Loucy (cell line): ENCODE measurements around the gene CFAP97D2.
"Not testable (repeated sequence)": the region's sequence is repeated elsewhere in the genome, so short reads cannot be mapped to it uniquely, and the experiment has no call there.

Source experiments
- H2AFZ ChIP-seq: fragments of 200-600 bp; sonication (generic); 2 replicates; pipeline ENCODE4 v1.6.0; 2016; ENCODE audit warnings: antibody characterized with exemption, mild to moderate bottlenecking, low read length, moderate library complexity
- H3F3A ChIP-seq: fragments of 200-600 bp; 2 replicates; pipeline ENCODE4 v1.6.0; 2016; ENCODE audit warnings: antibody characterized with exemption, low read depth, mild to moderate bottlenecking
- H3K27me3 ChIP-seq: fragments of 200-600 bp; sonication (generic); 2 replicates; pipeline ENCODE4 v1.6.1; 2014; ENCODE audit warnings: low read length, mild to moderate bottlenecking; ENCODE audit not compliant: insufficient read depth, poor library complexity, severe bottlenecking
- H3K36me3 ChIP-seq: fragments of 200-600 bp; sonication (generic); 2 replicates; pipeline ENCODE4 v1.6.1; 2016; ENCODE audit warnings: low read length; ENCODE audit not compliant: insufficient read depth
- H3K4me1 ChIP-seq: fragments of 200-600 bp; sonication (generic); 2 replicates; pipeline ENCODE4 v1.5.1; 2014; ENCODE audit warnings: low read length, mild to moderate bottlenecking; ENCODE audit not compliant: insufficient read depth, poor library complexity, severe bottlenecking
- H3K4me2 ChIP-seq: fragments of 200-600 bp; sonication (generic); 2 replicates; pipeline ENCODE4 v1.6.0; 2014; ENCODE audit warnings: antibody characterized with exemption, low read length, low read depth, mild to moderate bottlenecking; ENCODE audit not compliant: poor library complexity, severe bottlenecking
- H3K4me3 ChIP-seq: fragments of 200-600 bp; sonication (generic); 2 replicates; pipeline ENCODE4 v1.5.1; 2014; ENCODE audit warnings: low read length, mild to moderate bottlenecking, mixed read lengths; ENCODE audit not compliant: poor library complexity, severe bottlenecking
- H3K79me2 ChIP-seq: fragments of 200-600 bp; sonication (generic); 2 replicates; pipeline ENCODE4 v1.6.1; 2014; ENCODE audit warnings: low read length; ENCODE audit not compliant: insufficient read depth
- H3K9ac ChIP-seq: fragments of 200-600 bp; sonication (generic); 2 replicates; pipeline ENCODE4 v1.6.0; 2014; ENCODE audit warnings: mild to moderate bottlenecking, low read depth, low read length, moderate library complexity; ENCODE audit not compliant: poor library complexity, severe bottlenecking
- H3K9me2 ChIP-seq: fragments of 200-600 bp; sonication (generic); replicated peaks from 2 replicates; pipeline ENCODE4 v1.6.1; 2016; ENCODE audit warnings: low read depth, low read length, mixed read lengths
- H3K9me3 ChIP-seq: fragments of 200-600 bp; sonication (generic); 2 replicates; pipeline ENCODE4 v1.6.1; 2014; ENCODE audit warnings: mild to moderate bottlenecking, antibody characterized with exemption, low read length, low read depth; ENCODE audit not compliant: insufficient read depth
- H4K20me1 ChIP-seq: fragments of 200-600 bp; sonication (generic); 2 replicates; pipeline ENCODE4 v1.6.0; 2014; ENCODE audit warnings: antibody characterized with exemption, low read length, mild to moderate bottlenecking; ENCODE audit not compliant: insufficient read depth, poor library complexity, severe bottlenecking
- EZH2phosphoT487 ChIP-seq: fragments of 200-600 bp; IDR thresholded peaks from 2 replicates; pipeline ENCODE4 v1.6.1; 2018; ENCODE audit warnings: antibody characterized with exemption, mild to moderate bottlenecking, moderate library complexity, borderline replicate concordance
- TF ChIP-seq, protein P1 (sequence below): fragments of 200-600 bp; sonication (generic); conservative IDR thresholded peaks from 2 replicates; pipeline ENCODE4 v1.5.1; 2014; ENCODE audit warnings: mild to moderate bottlenecking, antibody characterized with exemption, low read length

Gene CFAP97D2

GRCh38 chr13:114261328-114261965, 82.4 kb downstream of the CFAP97D2 start:
- peak overlapping the region; percentile 46 for H3K9ac ChIP-seq
- H3K9me2 ChIP-seq = no peaks in the 10 kb centered on the region
- no peak for TF ChIP-seq EZH2phosphoT487
- TF ChIP-seq, protein P1, sequence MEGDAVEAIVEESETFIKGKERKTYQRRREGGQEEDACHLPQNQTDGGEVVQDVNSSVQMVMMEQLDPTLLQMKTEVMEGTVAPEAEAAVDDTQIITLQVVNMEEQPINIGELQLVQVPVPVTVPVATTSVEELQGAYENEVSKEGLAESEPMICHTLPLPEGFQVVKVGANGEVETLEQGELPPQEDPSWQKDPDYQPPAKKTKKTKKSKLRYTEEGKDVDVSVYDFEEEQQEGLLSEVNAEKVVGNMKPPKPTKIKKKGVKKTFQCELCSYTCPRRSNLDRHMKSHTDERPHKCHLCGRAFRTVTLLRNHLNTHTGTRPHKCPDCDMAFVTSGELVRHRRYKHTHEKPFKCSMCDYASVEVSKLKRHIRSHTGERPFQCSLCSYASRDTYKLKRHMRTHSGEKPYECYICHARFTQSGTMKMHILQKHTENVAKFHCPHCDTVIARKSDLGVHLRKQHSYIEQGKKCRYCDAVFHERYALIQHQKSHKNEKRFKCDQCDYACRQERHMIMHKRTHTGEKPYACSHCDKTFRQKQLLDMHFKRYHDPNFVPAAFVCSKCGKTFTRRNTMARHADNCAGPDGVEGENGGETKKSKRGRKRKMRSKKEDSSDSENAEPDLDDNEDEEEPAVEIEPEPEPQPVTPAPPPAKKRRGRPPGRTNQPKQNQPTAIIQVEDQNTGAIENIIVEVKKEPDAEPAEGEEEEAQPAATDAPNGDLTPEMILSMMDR = no peak
- peaks cover 8% of the 10 kb centered on the region for H3F3A ChIP-seq
- no peaks in the 10 kb centered on the region for H3K79me2 ChIP-seq
- H3K4me3 ChIP-seq = no peak overlapping the region
- no peaks in the 10 kb centered on the region for H3K9me3 ChIP-seq
- peaks cover 57% of the 10 kb centered on the region for H3K4me1 ChIP-seq
- H2AFZ ChIP-seq = no peak overlapping the region
- peaks cover 67% of the 10 kb centered on the region; the same call in 1 of the 2 replicates for H3K36me3 ChIP-seq
- no peak overlapping the region for H3K4me2 ChIP-seq
- H4K20me1 ChIP-seq = peaks cover 7% of the 10 kb centered on the region
- no peaks in the 10 kb centered on the region for H3K27me3 ChIP-seq

DNA sequence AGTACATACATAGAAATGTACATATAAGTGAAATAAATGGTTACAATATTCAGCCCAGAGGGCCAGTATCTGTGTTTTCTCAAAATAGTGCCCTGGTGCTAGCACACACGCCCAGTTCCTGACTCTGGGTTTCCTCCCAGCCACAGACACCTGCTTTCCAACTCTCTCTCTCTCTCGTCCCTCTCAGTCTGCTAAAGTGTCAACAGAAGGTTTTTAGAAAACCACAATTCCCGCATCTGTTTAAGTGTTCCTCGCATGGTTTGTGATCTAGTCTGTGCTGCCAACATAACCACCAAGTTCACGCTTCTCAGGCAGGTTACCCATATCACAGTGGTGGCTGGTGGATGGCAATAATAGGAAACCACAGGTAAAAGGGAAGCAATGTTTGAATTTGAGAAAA, 84.5 kb downstream of the CFAP97D2 start:
- TF ChIP-seq, protein P1 = no peak
- TF ChIP-seq EZH2phosphoT487 = no peak
- Histone ChIP-seq H3K79me2 (no peaks in the 10 kb centered on the region), H4K20me1 (peaks cover 7% of the 10 kb centered on the region), H3K4me2 (peak overlapping the region; percentile 75), H2AFZ (no peak overlapping the region), H3K9me2 (no peaks in the 10 kb centered on the region), H3K4me3 (peak overlapping the region; percentile 40), H3F3A (peaks cover 8% of the 10 kb centered on the region), H3K36me3 (peaks cover 65% of the 10 kb centered on the region; the same call in 1 of the 2 replicates), H3K9ac (peak overlapping the region; percentile 46), H3K4me1 (peaks cover 67% of the 10 kb centered on the region), H3K27me3 (no peaks in the 10 kb centered on the region), H3K9me3 (no peaks in the 10 kb centered on the region)

GRCh38 chr13:114264313-114264712, 85.3 kb downstream of the CFAP97D2 start:
- H3F3A ChIP-seq, H3K9me3 ChIP-seq, H3K9me2 ChIP-seq, H2AFZ ChIP-seq, H3K4me3 ChIP-seq, H3K4me2 ChIP-seq, H3K9ac ChIP-seq, H4K20me1 ChIP-seq, H3K27me3 ChIP-seq, H3K79me2 ChIP-seq: not testable (repeated sequence)
- Histone ChIP-seq H3K4me1 (peaks cover 72% of the 10 kb centered on the region), H3K36me3 (peaks cover 67% of the 10 kb centered on the region; the same call in 1 of the 2 replicates)
